OCI-LY7 (cell line): ENCODE results near the gene MSRB1.

Experiments
- CTCF ChIP-seq: fragments of 200-600 bp; sonication (generic); conservative IDR thresholded peaks from 2 replicates; pipeline ENCODE4 v1.5.1; 2014; ENCODE audit warnings: mild to moderate bottlenecking, antibody characterized with exemption, low read length, moderate library complexity, mixed read lengths
- EZH2phosphoT487 ChIP-seq: fragments of 200-600 bp; sonication (generic); IDR thresholded peaks from 2 replicates; pipeline ENCODE4 v1.6.1; 2018; ENCODE audit warnings: low read depth, borderline replicate concordance, mild to moderate bottlenecking, mixed run types, antibody characterized with exemption, low read length, moderate library complexity, mixed read lengths

GRCh38 chr16:1968146-1968953, 25.4 kb upstream of the MSRB1 start:
- TF ChIP-seq CTCF: no peak
- no peak for TF ChIP-seq EZH2phosphoT487
